HG03571 (cell line): ENCODE results near the gene SLC47A1.
"Not testable (repeated sequence)": the region's sequence is repeated elsewhere in the genome, so short reads cannot be mapped to it uniquely, and the experiment has no call there.

Experiments
- ATAC-seq: cut with Tn5 transposase; IDR thresholded peaks from one replicate; pipeline ENCODE4 v1.9.1; 2021; ENCODE audit not compliant: unreplicated experiment

SLC47A1 gene

DNA sequence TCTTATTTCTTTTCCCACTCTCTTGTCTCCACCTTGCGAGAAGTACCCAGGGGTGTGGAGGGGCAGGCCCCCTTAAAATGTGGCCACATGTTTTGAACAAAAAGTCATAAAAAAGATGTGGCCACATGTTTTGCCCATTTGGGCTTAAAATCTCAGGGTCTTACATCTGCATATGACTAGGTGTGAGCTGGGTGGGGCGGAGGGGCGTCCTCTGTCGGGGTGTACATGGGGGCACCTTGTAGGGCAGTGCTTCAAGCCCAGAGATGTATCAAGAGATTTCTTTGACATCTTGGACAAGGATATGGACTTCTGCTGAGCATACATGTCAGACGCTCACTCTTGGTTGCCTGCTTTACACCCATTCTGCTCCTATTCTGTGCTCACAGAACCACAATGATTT, 13.0 kb upstream of the SLC47A1 start:
- ATAC-seq, result no peak

DNA sequence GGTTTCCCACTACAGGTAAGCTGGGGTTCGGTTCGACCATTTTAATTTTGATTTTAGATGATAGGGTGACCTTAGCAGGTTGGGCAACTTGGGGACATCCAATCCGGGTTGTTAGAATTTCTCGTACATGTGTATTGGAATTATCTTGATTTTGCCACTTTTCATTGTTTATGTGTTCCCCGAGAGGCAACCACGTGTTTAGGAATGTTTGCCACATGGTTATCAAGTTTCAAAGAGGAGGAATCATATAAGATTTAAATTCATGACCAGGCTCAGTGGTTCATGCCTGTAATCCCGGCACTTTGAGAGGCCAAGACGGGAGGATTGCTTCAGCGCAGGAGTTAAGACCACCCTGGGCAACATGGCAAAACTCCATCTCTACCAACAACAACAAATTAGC, 10.0 kb upstream of the SLC47A1 start:
- ATAC-seq, result no peak

DNA sequence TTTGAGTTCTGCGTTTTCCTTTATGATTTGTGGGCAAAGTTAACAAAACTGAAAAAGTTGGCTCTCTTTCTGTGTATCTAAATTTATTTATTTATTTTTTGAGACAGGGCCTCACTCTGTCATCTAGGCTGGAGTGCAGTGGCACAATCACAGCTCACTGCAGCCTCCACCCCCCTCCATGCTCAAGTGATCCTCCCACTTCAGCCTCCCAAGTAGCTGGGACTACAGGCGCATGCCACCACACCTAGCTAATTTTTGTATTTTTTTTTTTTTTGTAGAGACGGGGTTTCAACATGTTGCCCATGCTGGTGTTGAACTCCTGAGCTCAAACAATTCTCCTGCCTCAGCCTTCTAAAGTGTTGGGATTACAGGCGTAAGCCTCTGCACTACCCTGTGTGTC, 6.7 kb upstream of the SLC47A1 start:
- ATAC-seq, result not testable (repeated sequence)

DNA sequence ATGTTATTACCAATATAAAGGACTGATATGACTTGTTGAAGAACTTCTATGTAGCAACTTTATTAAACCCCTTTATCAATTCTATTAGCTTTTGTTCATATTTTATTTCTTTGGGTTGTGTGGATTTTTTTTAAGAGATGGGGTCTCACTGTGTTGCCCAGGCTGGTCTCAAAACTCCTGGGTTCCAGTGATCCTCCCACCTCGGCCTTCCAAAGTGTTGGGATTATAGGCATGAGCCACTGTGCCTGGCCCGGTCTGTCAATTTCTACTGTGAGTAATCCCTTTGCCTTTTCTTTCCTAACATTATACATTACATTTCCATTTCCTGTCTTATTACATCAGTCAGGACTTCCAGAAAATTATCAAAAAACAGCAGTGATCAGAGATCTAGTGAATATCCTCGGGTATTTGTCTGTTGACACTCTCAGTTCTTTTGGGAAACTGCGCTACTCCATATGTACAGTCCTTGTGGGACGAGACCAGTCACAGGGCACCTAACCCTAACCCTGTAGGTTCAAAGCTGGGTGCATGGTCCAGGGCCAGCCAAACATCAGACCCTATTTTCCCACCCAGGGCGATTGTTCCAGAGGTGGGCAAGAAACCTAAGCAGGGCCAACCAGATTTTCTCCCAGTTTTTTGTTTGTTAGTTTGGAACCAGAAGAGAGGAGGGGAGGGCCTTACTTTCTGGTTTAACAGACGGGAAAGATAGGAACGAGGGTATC, 1.7 kb upstream of the SLC47A1 start:
- no peak for ATAC-seq

DNA sequence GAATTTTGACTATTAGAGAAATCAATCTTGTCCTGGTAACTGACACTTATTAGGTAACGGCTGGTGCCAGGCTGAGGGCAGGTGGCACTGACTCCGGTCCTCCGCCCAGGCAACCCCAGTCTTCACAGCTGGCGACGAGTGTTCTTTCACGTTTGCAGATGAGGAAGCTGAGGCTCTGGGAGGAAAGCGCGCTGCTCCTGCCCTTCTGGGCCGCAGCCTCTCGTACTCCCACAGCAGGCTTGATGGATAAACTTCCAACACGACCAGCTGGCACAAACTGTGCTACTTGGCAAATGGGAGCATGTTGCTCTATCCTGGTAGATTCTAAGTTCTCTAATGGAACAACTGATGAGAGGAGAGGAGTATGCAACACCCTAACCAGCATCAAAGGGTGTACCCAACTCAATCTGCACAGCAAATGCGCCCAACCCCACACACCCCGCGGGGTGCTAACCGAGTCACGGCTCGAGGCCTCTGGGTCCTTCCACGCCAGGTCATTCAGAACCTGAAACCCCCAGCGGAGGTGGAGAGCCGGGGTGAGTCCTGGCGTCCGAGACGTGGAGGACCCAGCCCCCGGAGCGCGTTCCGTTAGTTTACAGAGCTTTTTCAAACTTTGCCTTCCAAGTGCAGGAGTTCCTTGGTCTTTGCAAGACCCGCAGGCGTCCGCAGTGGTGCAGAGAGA, 477 bp upstream of the SLC47A1 start:
- ATAC-seq, result no peak

GRCh38 chr17:19534562-19535149, 1.0 kb downstream of the SLC47A1 start:
- no peak for ATAC-seq

GRCh38 chr17:19537111-19537510, 3.5 kb downstream of the SLC47A1 start:
- ATAC-seq, result no peak

DNA sequence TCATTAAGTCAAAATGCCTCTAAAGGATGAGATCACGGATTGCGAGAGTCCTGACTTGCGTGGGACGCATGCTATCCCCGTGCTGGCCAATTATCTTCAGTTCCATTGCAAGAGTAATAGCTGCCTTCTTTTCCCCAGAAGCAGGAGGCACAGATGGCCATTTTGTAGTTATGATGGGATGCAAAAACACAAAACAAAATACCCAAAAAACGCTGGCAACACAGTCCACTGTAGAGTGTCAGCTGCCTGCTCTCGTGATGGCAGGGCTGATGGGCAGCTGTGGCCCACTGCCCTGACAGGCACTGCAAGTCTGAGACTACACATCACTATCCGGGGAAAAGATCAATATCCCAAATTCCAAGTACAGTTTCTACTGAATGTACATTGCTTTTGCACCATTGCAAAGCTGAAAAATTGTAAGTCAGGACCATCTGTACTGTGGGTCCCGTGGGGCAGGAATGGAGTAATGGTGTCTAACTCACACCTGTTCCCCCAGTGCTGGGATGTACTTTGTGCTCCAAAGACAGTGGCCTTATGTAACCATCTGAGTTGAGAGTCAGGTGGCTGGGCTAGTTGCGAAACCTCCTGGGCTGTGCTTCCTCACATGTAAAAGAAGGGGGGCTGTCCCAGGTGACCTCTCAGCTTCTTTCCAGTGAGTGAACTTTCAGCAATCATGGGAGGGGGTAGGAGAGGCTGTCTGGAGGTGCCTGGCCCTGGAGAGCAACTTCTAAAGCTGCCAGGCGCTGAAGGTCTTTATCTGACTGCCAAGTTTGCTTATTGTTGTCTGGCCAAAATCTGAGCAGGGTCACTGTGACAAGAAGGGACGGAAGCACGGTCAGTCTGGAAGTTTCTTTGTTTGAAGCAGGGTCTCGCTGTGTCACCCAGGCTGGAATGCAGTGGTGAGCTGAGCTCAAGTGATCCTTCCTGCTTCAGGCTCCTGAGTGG, 4.7 kb downstream of the SLC47A1 start:
- no peak for ATAC-seq

- no peak for ATAC-seq
Measured at GRCh38 chr17:19539040-19539399, 5.4 kb downstream of the SLC47A1 start.

DNA sequence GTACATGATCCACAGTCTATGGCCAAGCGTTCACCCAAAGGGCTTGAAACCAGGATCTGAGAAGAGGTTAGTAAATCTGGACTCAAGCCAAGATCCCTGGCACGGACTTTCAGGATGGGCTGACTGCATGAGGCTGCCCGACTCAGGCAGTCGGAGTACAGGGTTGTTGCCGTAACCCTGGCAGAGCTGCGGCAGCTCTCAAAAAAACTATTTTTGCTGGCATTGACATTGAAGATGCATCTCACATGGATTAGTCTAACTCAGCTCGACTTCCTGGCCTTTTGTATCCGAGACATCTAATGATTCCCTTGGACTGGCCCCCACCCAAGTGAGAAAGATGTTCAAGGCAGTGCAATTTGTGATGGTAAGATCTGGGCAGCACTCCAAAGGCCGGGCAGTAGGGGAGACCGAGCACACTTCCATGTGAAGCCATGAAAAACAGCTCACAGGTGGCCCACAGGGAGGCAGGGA, 6.2 kb downstream of the SLC47A1 start:
- ATAC-seq, result no peak

GRCh38 chr17:19540706-19541370, 7.2 kb downstream of the SLC47A1 start:
- no peak for ATAC-seq

DNA sequence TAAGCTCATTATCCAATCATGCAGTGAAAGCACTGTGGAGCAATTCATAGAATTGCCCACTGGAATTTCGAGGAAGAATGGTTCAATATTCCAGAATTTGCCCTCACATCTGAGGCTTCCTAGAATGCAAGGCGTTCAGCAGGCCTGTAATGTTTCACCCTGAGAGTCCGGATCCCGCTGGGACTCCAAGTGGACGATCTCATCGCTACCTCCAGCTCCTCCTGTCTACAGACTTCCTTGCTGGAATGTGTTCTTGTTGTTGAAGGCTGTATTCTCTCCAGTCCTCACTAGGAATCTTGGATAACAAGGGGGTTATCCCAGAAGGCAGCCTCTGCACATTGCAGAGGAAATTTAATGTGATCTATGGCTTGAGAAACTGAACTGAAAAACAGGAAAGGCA, 7.8 kb downstream of the SLC47A1 start:
- ATAC-seq, result no peak

- ATAC-seq, result no peak
Measured at GRCh38 chr17:19542247-19542646, 8.6 kb downstream of the SLC47A1 start.

GRCh38 chr17:19544366-19544765, 10.7 kb downstream of the SLC47A1 start:
- no peak for ATAC-seq

DNA sequence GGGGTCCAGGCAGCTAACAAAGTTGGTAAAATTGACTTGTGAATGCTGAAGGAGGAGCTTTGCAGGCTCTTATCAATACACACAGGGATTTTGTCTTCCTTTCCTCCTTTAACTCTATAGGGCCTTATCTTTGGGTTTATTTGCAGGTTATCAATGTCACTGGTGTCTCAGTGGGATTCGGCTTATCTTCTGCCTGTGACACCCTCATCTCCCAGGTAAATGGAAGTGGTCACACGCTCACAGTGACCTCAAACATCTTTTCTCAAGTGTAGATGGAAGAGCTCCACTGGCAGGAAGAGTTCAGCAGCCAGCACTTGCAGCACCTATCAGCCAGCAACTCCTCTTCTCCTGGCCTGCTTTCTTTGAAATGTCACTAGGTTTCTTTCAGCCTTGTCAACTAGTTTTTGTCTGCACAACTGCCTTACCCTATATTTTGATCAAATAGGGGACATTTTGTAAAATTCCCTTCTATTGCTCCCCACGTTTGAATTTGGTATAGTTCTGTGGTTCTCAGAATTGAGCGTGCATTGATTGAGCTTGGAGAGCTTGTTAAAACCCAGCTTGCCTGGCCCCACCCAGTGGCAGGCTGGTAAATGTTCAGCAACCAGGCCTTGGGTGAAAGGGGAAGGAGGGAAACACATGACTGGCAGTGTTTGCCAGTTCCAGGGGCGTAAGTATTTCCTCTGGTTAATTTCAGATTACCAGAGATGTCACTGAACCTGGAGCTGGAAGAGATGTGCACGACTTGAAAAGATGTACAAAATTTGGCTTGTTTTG, 12.8 kb downstream of the SLC47A1 start:
- ATAC-seq, result no peak

GRCh38 chr17:19549746-19550623, 16.3 kb downstream of the SLC47A1 start:
- ATAC-seq, result no peak

GRCh38 chr17:19551165-19551564, 17.5 kb downstream of the SLC47A1 start:
- no peak for ATAC-seq

- no peak for ATAC-seq
Measured at GRCh38 chr17:19551591-19552148, 18.0 kb downstream of the SLC47A1 start.

- ATAC-seq, result no peak
Measured at GRCh38 chr17:19553036-19553435, 19.4 kb downstream of the SLC47A1 start.
